DOHH2 (cell line): Measurements from ENCODE around the gene RABL6.

Experiments used
- H3F3A ChIP-seq: fragments of 200-600 bp; sonication (generic), shearing (Covaris generic); 2 replicates; pipeline ENCODE4 v1.6.0; 2016; ENCODE audit warnings: antibody characterized with exemption, mild to moderate bottlenecking; ENCODE audit not compliant: control insufficient read depth, insufficient read depth
- H3K27ac ChIP-seq: fragments of 200-600 bp; sonication (generic); 2 replicates; pipeline ENCODE4 v1.5.1; 2014; ENCODE audit warnings: low read depth, mild to moderate bottlenecking, low read length, moderate library complexity
- H3K27me3 ChIP-seq: fragments of 200-600 bp; sonication (generic); 2 replicates; pipeline ENCODE4 v1.6.1; 2014; ENCODE audit warnings: mild to moderate bottlenecking, low read length, mixed read lengths; ENCODE audit not compliant: control insufficient read depth
- H3K36me3 ChIP-seq: fragments of 200-600 bp; sonication (generic); 2 replicates; pipeline ENCODE4 v1.6.1; 2014; ENCODE audit warnings: mild to moderate bottlenecking, low read length, moderate library complexity, mixed read lengths; ENCODE audit not compliant: control insufficient read depth
- H3K4me1 ChIP-seq: fragments of 200-600 bp; sonication (generic); 2 replicates; pipeline ENCODE4 v1.6.1; 2014; ENCODE audit warnings: mild to moderate bottlenecking, low read length, mixed read lengths; ENCODE audit not compliant: control insufficient read depth
- H3K4me2 ChIP-seq: fragments of 200-600 bp; sonication (generic); 2 replicates; pipeline ENCODE4 v1.6.0; 2014; ENCODE audit warnings: mild to moderate bottlenecking, low read length, moderate library complexity
- H3K4me3 ChIP-seq: fragments of 200-600 bp; sonication (generic); 2 replicates; pipeline ENCODE4 v1.5.1; 2014; ENCODE audit warnings: mild to moderate bottlenecking, low read length, mixed read lengths
- H3K79me2 ChIP-seq: fragments of 200-600 bp; sonication (generic); 2 replicates; pipeline ENCODE4 v1.6.1; 2014; ENCODE audit warnings: mild to moderate bottlenecking, low read length, mixed read lengths; ENCODE audit not compliant: control insufficient read depth
- H3K9me2 ChIP-seq: fragments of 200-600 bp; sonication (generic); replicated peaks from 2 replicates; pipeline ENCODE4 v1.6.1; 2014; ENCODE audit warnings: mild to moderate bottlenecking, low read length, mixed read lengths; ENCODE audit not compliant: control insufficient read depth
- H3K9me3 ChIP-seq: fragments of 200-600 bp; sonication (generic); 2 replicates; pipeline ENCODE4 v1.6.1; 2014; ENCODE audit warnings: antibody characterized with exemption, low read length, mixed read lengths; ENCODE audit not compliant: control insufficient read depth, insufficient read depth
- H4K20me1 ChIP-seq: fragments of 200-600 bp; sonication (generic); 2 replicates; pipeline ENCODE4 v1.6.0; 2014; ENCODE audit warnings: low read depth, mild to moderate bottlenecking, antibody characterized with exemption, low read length, moderate library complexity; ENCODE audit not compliant: control insufficient read depth, insufficient read depth
- CTCF ChIP-seq: fragments of 200-600 bp; sonication (generic); IDR thresholded peaks from one replicate; pipeline ENCODE4 v1.5.1; 2014; ENCODE audit warnings: antibody characterized with exemption, mild to moderate bottlenecking, low read depth, low read length; ENCODE audit not compliant: poor library complexity, severe bottlenecking
- EZH2phosphoT487 ChIP-seq: fragments of 200-600 bp; sonication (generic); IDR thresholded peaks from 2 replicates; pipeline ENCODE4 v1.6.1; 2017; ENCODE audit warnings: borderline replicate concordance, mild to moderate bottlenecking, antibody characterized with exemption, low read length, moderate library complexity, mixed read lengths

RABL6 gene

GRCh38 chr9:136858844-136859757, 51.4 kb downstream of the RABL6 start:
- Histone ChIP-seq H3K27me3 (no peaks in the 10 kb centered on the region), H3K36me3 (peaks cover 33% of the 10 kb centered on the region), H3K79me2 (peaks cover 3% of the 10 kb centered on the region; the same call in 1 of the 2 replicates), H3K9me2 (no peaks in the 10 kb centered on the region), H3K4me3 (no peak overlapping the region), H4K20me1 (no peaks in the 10 kb centered on the region), H3K4me2 (no peak overlapping the region), H3K27ac (no peak overlapping the region), H3K9me3 (no peaks in the 10 kb centered on the region), H3F3A (no peaks in the 10 kb centered on the region), H3K4me1 (peaks cover under 1% of the 10 kb centered on the region)
- no peak for TF ChIP-seq EZH2phosphoT487
- no peak for TF ChIP-seq CTCF

DNA sequence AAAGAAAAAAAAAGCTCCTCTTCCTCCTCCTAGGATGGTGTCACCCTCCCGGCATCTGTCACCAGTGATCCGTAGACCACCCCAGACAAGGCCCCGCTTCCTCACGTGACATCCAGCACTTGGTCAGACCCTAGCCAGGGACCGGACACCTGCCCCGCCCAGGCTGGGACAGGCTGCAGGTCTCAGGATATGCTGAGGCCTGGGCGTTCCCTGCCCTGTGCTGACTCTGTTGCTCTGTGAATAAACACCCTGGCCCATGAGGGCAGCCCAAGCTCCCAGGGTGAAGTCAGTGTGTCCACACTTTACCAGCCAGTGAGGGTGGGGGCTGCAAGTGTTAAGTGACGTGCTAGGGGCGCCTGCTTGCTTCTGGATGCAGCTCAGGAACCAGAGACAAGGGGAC, 52.8 kb downstream of the RABL6 start:
- TF ChIP-seq EZH2phosphoT487, result no peak
- TF ChIP-seq CTCF, result no peak
- no peak overlapping the region for H3K4me2 ChIP-seq

DNA sequence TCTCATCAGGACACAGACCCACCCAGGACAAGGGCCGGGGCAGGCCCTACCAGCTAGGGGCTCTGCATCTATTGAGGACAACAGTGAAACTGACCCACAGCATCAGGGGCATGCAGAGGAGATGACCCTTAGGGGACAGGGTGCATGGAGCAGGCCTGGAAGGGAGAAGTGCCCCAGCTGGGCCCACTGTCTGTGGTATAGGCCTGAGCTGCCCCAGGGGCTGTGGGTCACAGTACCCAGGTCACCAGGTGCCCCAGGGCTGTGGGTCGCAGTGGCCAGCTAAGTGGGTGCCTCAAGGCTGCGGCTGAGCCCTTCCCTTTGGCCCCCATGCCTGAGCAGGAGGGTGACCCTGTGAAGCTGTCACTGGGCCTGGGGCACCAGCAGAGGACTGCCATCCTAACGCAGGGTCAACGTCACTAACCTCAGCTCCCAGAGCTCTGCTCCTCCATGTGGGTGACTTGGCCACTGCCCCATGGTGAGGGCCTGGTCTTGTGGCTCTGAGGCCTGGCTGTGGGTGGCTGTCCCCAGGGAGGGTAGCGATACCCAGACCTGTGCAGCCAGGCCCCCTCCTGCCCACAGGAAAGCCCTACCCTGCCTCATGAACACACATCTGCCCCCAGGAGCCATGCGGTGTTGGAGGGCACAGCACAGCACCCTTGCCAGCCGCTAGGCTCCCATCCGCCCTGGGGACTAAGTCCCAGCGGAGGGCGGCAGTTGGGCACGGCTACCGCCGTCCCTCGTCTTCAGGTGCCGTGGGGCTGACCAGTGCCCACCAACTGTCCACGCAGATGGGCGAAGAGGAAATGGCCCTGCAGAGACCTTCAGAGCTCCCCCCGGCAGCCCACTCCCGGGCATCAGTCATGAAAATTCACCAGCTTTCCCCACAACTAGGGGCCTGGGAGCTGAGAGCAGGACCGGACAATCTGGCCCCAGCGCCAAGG, 53.5 kb downstream of the RABL6 start:
- Histone ChIP-seq H3K27ac (no peak overlapping the region), H3K4me2 (no peak overlapping the region), H4K20me1 (no peaks in the 10 kb centered on the region), H3F3A (no peaks in the 10 kb centered on the region), H3K4me1 (peaks cover 8% of the 10 kb centered on the region), H3K4me3 (no peak overlapping the region), H3K36me3 (peaks cover 34% of the 10 kb centered on the region), H3K27me3 (no peaks in the 10 kb centered on the region), H3K9me3 (no peaks in the 10 kb centered on the region), H3K79me2 (peaks cover 18% of the 10 kb centered on the region), H3K9me2 (no peaks in the 10 kb centered on the region)
- TF ChIP-seq CTCF (no peak), EZH2phosphoT487 (no peak)

More for the DNA sequence above, 52.8 kb downstream of the RABL6 start:
- Histone ChIP-seq H3K79me2 (peaks cover 12% of the 10 kb centered on the region), H3F3A (no peaks in the 10 kb centered on the region), H3K4me1 (peaks cover 8% of the 10 kb centered on the region), H3K4me3 (no peak overlapping the region), H3K27ac (no peak overlapping the region), H3K27me3 (no peaks in the 10 kb centered on the region), H3K9me3 (no peaks in the 10 kb centered on the region), H3K9me2 (no peaks in the 10 kb centered on the region), H4K20me1 (no peaks in the 10 kb centered on the region), H3K36me3 (peaks cover 34% of the 10 kb centered on the region)
